Measurements from ENCODE around the gene HNRNPC. TPM values are rescaled to one million over a fixed set of nuclear protein-coding genes. Genes with fewer than 3 reads are reported as not detected.

Gene HNRNPC
- polyA plus RNA-seq, 2 of the 4 experiments (the other 2 are of a cell fraction) = 1,057 to 1,069 TPM

- Histone ChIP-seq H3K4me2 (no peak overlapping the region), H3K9me3 (no peaks in the 10 kb centered on the region), H3K4me1 (0 out of 3 replicates have a peak, but pooled peaks cover 3% of the 10 kb centered on the region), H3K4me3 (no peak overlapping the region), H3K27ac (no peak overlapping the region)
- ATAC-seq (no peak), FAIRE-seq (no peak), DNase-seq (ENCODE audit: low read depth in 1 of 2, low spot score in 1 of 2) (no peak)
- POLR2A ChIA-PET = no interaction called here
- CTCF ChIA-PET = no interaction called here
- WGBS (ENCODE audit: missing lambda C conversion rate) = 95% methylated on average over 3 of the region's 3 CpGs
- no peak for TF ChIP-seq MAZ (IDR thresholded peaks at IDR 0.05; ENCODE audit: borderline replicate concordance, low read depth, low read length)
Measured at GRCh38 chr14:21211509-21211908, 57.7 kb downstream of the HNRNPC start.

GRCh38 chr14:21210023-21210422 lies 59.2 kb downstream of the HNRNPC start:
- 0 out of 3 replicates have a peak, but pooled peaks cover 3% of the 10 kb centered on the region for H3K4me1 ChIP-seq
- 89% methylated on average over 1 of the region's 1 CpG for WGBS (ENCODE audit: missing lambda C conversion rate)
- DNase-seq (ENCODE audit: low read depth in 1 of 2, low spot score in 1 of 2) = no peak
- no peak overlapping the region for H3K4me3 ChIP-seq
- FAIRE-seq = no peak
- ChIA-PET POLR2A (no interaction called here), CTCF (interaction anchor here (1.0 kb wide), 1 partner anchor 8 kb away, joined by 3 read pairs; no protein-coding TSS in a partner anchor)
- TF ChIP-seq ELK1 (IDR thresholded peaks at IDR 0.05; ENCODE audit: low read depth, low read length) = no peak
- no peak for TF ChIP-seq USF2 (IDR thresholded peaks at IDR 0.05)
- TF ChIP-seq BCL3 (IDR thresholded peaks at IDR 0.05) = no peak
- TF ChIP-seq ZFP36 (IDR thresholded peaks at IDR 0.05; ENCODE audit: borderline replicate concordance, partially characterized antibody) = no peak
- no peak for TF ChIP-seq E2F6 (IDR thresholded peaks at IDR 0.05; ENCODE audit: borderline replicate concordance, low read depth)
- no peak for TF ChIP-seq CEBPB (IDR thresholded peaks at IDR 0.05)
- no peak for ATAC-seq
- no peak overlapping the region for H3K4me2 ChIP-seq
- H3K9me3 ChIP-seq = no peaks in the 10 kb centered on the region
- H3K27ac ChIP-seq = no peak overlapping the region

- no peak for TF ChIP-seq JUNB (IDR thresholded peaks at IDR 0.05)
- TF ChIP-seq NFE2L2 (conservative IDR thresholded peaks at IDR 0.05; ENCODE audit: low read length) = no peak
- TF ChIP-seq NPAS2 (CRISPR knock-in tag; IDR thresholded peaks at IDR 0.05; ENCODE audit: borderline replicate concordance) = no peak
- ChIA-PET CTCF (no interaction called here), POLR2A (no interaction called here)
- FAIRE-seq = no peak
- Histone ChIP-seq H3K4me2 (no peak overlapping the region), H3K27ac (no peak overlapping the region), H3K9me3 (no peaks in the 10 kb centered on the region), H3K4me1 (no peaks in the 10 kb centered on the region), H3K4me3 (no peak overlapping the region)
- ATAC-seq = no peak
- WGBS (ENCODE audit: missing lambda C conversion rate) = 94% methylated on average over 1 of the region's 1 CpG
- DNase-seq (ENCODE audit: low read depth in 1 of 2, low spot score in 1 of 2) = no peak
Measured at GRCh38 chr14:21209185-21209584, 60.1 kb downstream of the HNRNPC start.

- Histone ChIP-seq H3K9me3 (no peaks in the 10 kb centered on the region), H3K4me2 (no peak overlapping the region), H3K4me1 (no peaks in the 10 kb centered on the region), H3K4me3 (no peak overlapping the region), H3K27ac (no peak overlapping the region)
- ChIA-PET POLR2A (no interaction called here), CTCF (no interaction called here)
- FAIRE-seq (no peak), DNase-seq (ENCODE audit: low read depth in 1 of 2, low spot score in 1 of 2) (no peak), ATAC-seq (no peak)
- 93% methylated on average over 4 of the region's 4 CpGs for WGBS (ENCODE audit: missing lambda C conversion rate)
- TF ChIP-seq KDM5A (IDR thresholded peaks at IDR 0.05) = no peak
- no peak for TF ChIP-seq ZNF302 (CRISPR knock-in tag; IDR thresholded peaks at IDR 0.05)
- TF ChIP-seq HOXA7 (CRISPR knock-in tag; IDR thresholded peaks at IDR 0.05) = no peak
- TF ChIP-seq ATOH8 (CRISPR knock-in tag; IDR thresholded peaks at IDR 0.05; ENCODE audit: low read depth) = no peak
- TF ChIP-seq RAD21 (conservative IDR thresholded peaks at IDR 0.05 in 1 of 2, IDR thresholded peaks at IDR 0.05 in 1 of 2) = no peak
- no peak for TF ChIP-seq SMC3 (IDR thresholded peaks at IDR 0.05)
- TF ChIP-seq TP53 (CRISPR knock-in tag; IDR thresholded peaks at IDR 0.05) = no peak
- TF ChIP-seq MAX (IDR thresholded peaks at IDR 0.05) = no peak
- no peak for TF ChIP-seq CTCF (IDR thresholded peaks at IDR 0.05)
- TF ChIP-seq HOXB5 (CRISPR knock-in tag; IDR thresholded peaks at IDR 0.05) = no peak
Measured at GRCh38 chr14:21208554-21208953, 60.7 kb downstream of the HNRNPC start.
